Upper lobe of left lung (tissue), 6 donors: ENCODE measurements around the gene DGKB. TPM values are rescaled to one million over a fixed set of nuclear protein-coding genes. Genes with fewer than 3 reads are reported as not detected.

ENCODE experiments used
- ATAC-seq, 2 donors: fragments of 200-7000 bp; cut with Tn5 transposase; one replicate each; pipeline ENCODE4 v1.9.1; 2022; ENCODE audit warnings: mild to moderate bottlenecking in 2 of 2, moderate library complexity in 2 of 2; ENCODE audit not compliant: low FRiP score in 2 of 2
- DNase-seq, 2 donors: peaks; one replicate each; pipeline ENCODE4 v3.0.0-alpha.2; 2019 to 2020
- H3K27ac ChIP-seq, 4 donors: fragments of 200-600 bp; sonication (generic); one replicate each; pipeline ENCODE4 v1.5.1; 2016 to 2019
- H3K27me3 ChIP-seq, 4 donors: fragments of 200-600 bp; sonication (generic); one replicate each; pipeline ENCODE4 v1.5.1; 2017 to 2019
- H3K36me3 ChIP-seq, 4 donors: fragments of 200-600 bp; sonication (generic); one replicate each; pipeline ENCODE4 v1.5.1; 2016 to 2019
- H3K4me1 ChIP-seq, 4 donors: fragments of 200-600 bp; sonication (generic); one replicate each; pipeline ENCODE4 v1.5.1; 2018 to 2019
- H3K4me3 ChIP-seq, 4 donors: fragments of 200-600 bp; sonication (generic); one replicate each; pipeline ENCODE4 v1.5.1; 2017 to 2019; ENCODE audit warnings: mild to moderate bottlenecking in 2 of 4, moderate library complexity in 1 of 4
- H3K9me3 ChIP-seq, 4 donors: fragments of 200-600 bp; sonication (generic); one replicate each; pipeline ENCODE4 v1.5.1; 2018 to 2019
- EP300 ChIP-seq, 4 donors: sonication (generic); formaldehyde crosslinking; IDR thresholded peaks; one replicate each; pipeline ENCODE4 v1.5.1; 2017; ENCODE audit warnings: antibody characterized with exemption in 4 of 4, control low read depth in 2 of 4
- POLR2A ChIP-seq, 4 donors: fragments of 450-650 bp; IDR thresholded peaks; one replicate each; pipeline ENCODE4 v1.5.1; 2016 to 2017; ENCODE audit warnings: antibody characterized with exemption in 4 of 4, mild to moderate bottlenecking in 2 of 4
- POLR2AphosphoS5 ChIP-seq, 2 donors: sonication (generic); formaldehyde crosslinking; IDR thresholded peaks; one replicate each; pipeline ENCODE4 v1.5.1; 2017; ENCODE audit warnings: antibody characterized with exemption in 2 of 2
- WGBS, 2 donors: methylation state at CpG; one replicate each; pipeline ENCODE4 v1.1.5; 2017 to 2018; 5-methylcytosine and 5-hydroxymethylcytosine counted together
- total RNA-seq, 6 donors: library from RNA; depleted of rRNA in 4 of 6; stranded (reverse); fragments of >200 nt in 4 of 6; gene quantifications; one replicate each; pipeline versions ENCODE4 v1.1.0 to v1.2.1, GENCODE V29; 2016 to 2021
- TF ChIP-seq, protein P1 (sequence below), 6 experiments: fragments of 450-650 bp in 4 of 6; fragments of 200-600 bp in 2 of 6; sonication (generic) in 2 of 6; IDR thresholded peaks; one replicate each; pipeline ENCODE4 v1.5.1; 2016 to 2019; ENCODE audit warnings: antibody characterized with exemption in 6 of 6
- donor health status: DM: no; HTN: no; CAD: no; lungs with moderate emphysema.
- donor health status: DM: no; HTN: yes; CAD: no; lungs with severe emphysema.

DGKB gene
- total RNA-seq, 6 donors from 2014 or later, result 0.09 to 0.30 (median 0.30) TPM; not detected in 3

DNA sequence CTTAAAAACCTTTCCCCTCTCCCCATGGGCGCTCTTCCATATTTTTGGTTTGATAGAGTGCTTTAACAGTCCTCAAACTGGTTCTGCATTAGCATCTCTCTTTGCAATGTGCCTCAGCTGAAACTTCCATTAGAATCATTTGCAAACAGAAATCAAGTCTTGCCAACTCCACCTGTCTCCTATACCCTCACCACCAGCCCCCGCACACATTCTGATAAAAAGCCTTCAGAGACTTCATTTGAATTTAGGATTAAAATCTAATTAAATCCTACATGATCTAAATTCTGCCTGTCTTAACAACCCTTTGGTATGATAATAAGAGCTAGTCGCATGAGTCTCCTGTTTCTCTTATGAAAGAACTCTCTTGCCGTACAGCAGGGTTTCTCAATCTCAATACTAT, 528.2 kb downstream of the DGKB start:
- DNase-seq, result no peak
- 88 to 91% methylated on average over 4 of the region's 4 CpGs for WGBS, 2 donors
- Histone ChIP-seq H3K4me3 (no peak overlapping the region), H3K9me3 (no peaks in the 10 kb centered on the region), H3K27ac (no peak overlapping the region), H3K4me1 (no peaks in the 10 kb centered on the region), H3K27me3 (no peaks in the 10 kb centered on the region), H3K36me3 (no peaks in the 10 kb centered on the region)
- TF ChIP-seq EP300 (IDR thresholded peaks at IDR 0.05) (no peak), POLR2AphosphoS5 (IDR thresholded peaks at IDR 0.05) (no peak)
- no peak for ATAC-seq

DNA sequence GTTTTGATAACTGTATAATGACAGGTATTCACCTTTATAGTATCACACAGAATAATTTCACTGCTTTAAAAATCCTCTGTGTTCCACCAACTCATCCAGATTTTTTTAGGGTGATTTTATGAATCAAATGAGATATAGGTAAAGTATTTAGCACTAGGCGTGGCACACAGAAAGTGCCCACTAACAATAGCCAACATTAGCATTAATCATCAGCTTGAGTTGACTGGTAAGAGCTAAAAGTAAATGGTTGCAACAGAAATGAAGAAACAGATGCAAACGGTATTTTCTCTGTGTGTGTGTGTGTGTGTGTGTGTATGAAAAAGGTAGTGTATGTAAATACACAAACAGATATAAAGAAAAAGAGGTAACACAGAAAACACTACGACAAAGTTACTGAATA, 534.3 kb downstream of the DGKB start:
- WGBS, 2 donors, result 79 to 85% methylated on average over 3 of the region's 3 CpGs
- Histone ChIP-seq H3K36me3 (no peaks in the 10 kb centered on the region), H3K27me3 (no peaks in the 10 kb centered on the region), H3K4me1 (no peaks in the 10 kb centered on the region), H3K27ac (no peak overlapping the region), H3K4me3 (no peak overlapping the region), H3K9me3 (no peaks in the 10 kb centered on the region)
- ATAC-seq (no peak), DNase-seq (no peak)
- no peak for TF ChIP-seq EP300 (IDR thresholded peaks at IDR 0.05)
- TF ChIP-seq, protein P1, sequence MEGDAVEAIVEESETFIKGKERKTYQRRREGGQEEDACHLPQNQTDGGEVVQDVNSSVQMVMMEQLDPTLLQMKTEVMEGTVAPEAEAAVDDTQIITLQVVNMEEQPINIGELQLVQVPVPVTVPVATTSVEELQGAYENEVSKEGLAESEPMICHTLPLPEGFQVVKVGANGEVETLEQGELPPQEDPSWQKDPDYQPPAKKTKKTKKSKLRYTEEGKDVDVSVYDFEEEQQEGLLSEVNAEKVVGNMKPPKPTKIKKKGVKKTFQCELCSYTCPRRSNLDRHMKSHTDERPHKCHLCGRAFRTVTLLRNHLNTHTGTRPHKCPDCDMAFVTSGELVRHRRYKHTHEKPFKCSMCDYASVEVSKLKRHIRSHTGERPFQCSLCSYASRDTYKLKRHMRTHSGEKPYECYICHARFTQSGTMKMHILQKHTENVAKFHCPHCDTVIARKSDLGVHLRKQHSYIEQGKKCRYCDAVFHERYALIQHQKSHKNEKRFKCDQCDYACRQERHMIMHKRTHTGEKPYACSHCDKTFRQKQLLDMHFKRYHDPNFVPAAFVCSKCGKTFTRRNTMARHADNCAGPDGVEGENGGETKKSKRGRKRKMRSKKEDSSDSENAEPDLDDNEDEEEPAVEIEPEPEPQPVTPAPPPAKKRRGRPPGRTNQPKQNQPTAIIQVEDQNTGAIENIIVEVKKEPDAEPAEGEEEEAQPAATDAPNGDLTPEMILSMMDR (IDR thresholded peaks at IDR 0.05), result no peak
- TF ChIP-seq POLR2AphosphoS5 (IDR thresholded peaks at IDR 0.05), result no peak
- TF ChIP-seq POLR2A (IDR thresholded peaks at IDR 0.05), result no peak

DNA sequence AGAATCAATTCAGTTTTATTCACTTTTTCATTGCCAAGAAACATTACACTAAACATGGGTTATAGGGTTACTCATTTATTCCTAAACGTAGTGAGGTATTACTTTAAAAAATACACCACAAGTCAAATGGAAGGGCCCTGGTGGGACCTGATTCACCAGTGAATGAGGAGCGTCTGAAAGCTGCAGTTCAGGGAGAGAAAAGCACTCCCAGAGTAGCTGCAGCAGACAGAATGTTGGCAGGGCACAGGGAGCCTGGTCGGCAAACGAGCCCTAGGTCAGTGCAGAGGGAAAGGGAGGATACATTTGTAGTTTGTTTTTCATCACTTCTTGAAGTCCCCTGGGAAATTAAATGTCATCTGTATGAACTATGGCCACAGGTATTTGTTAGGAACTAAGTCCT, 551.4 kb downstream of the DGKB start:
- TF ChIP-seq, protein P1 (IDR thresholded peaks at IDR 0.05), result no peak
- TF ChIP-seq POLR2A (IDR thresholded peaks at IDR 0.05), result no peak
- no peak for TF ChIP-seq POLR2AphosphoS5 (IDR thresholded peaks at IDR 0.05)
- no peak overlapping the region for H3K4me3 ChIP-seq
- ATAC-seq (no peak), DNase-seq (no peak)
- no peaks in the 10 kb centered on the region for H3K27me3 ChIP-seq
- 50 to 57% methylated on average over 4 of the region's 4 CpGs for WGBS, 2 donors
- H3K9me3 ChIP-seq, result no peaks in the 10 kb centered on the region
- H3K36me3 ChIP-seq, result no peaks in the 10 kb centered on the region
- H3K27ac ChIP-seq, result no peak overlapping the region
- H3K4me1 ChIP-seq, result no peaks in the 10 kb centered on the region

DNA sequence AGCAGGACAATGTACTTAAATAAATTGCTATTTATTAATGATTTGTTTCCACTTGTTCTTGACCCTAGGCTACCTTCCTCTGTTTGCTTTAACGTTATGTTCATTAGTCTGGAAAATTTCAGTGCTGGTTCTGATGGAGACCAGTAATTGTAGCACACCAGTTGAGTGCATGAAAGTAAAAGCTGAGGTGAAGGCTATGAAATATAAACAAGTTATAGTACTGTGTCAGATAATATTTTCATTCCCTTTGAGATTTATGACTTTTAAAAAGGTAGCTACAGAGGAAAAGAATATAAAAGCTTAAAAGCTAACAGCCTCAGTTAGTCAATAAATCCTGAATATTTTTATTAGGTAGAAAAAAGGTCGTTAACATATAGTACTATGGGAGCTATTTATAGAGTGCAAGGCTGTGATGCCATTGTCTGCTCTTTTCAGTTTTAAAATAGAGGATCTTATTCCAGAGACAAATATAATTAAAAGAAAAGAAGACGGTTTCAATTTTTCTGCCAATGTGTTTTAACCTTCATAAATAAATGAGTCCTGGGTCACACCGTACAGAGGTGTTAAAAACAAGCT, 561.3 kb downstream of the DGKB start:
- Histone ChIP-seq H3K4me3 (no peak overlapping the region), H3K36me3 (no peaks in the 10 kb centered on the region), H3K27ac (no peak overlapping the region), H3K9me3 (no peaks in the 10 kb centered on the region), H3K4me1 (no peaks in the 10 kb centered on the region), H3K27me3 (no peaks in the 10 kb centered on the region)
- no peak for ATAC-seq
- DNase-seq, result no peak
- 60 to 63% methylated on average over 4 of the region's 4 CpGs for WGBS, 2 donors
- TF ChIP-seq POLR2AphosphoS5 (IDR thresholded peaks at IDR 0.05) (no peak), EP300 (IDR thresholded peaks at IDR 0.05) (no peak), POLR2A (IDR thresholded peaks at IDR 0.05) (no peak)
- TF ChIP-seq, protein P1 (IDR thresholded peaks at IDR 0.05), result no peak

DNA sequence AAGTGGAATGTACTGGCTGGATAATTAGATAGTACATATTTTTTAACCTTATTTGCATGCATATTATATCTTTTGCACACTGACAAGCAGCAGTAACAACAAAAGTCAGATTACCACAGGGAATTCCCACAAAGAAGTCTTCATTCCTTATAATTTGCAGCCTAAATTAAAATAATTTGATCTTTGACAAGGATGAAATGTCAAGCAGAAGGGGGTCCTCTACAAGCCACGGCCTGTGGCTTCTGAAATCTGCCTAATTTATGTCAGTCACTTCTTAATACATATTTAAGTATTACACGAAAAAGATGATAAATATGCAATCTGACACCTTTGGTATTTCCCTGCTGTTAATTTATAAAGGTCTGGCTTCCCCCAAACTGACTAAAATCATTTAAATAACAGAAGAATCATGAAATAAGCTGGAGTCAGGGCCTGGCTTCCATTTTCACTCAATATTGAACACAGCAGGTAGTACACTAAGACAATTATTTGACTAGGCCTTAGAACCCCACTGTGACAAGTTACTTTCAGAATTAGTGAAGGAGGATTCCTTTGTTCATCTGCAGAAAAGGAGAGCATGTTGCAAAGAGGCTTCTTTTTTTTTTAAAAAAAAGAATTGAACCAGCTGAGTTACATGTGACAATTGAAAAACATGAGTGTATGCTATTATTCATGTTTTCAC, 562.0 kb downstream of the DGKB start:
- Histone ChIP-seq H3K9me3 (no peaks in the 10 kb centered on the region), H3K27ac (no peak overlapping the region), H3K27me3 (no peaks in the 10 kb centered on the region), H3K4me3 (no peak overlapping the region), H3K36me3 (no peaks in the 10 kb centered on the region), H3K4me1 (no peaks in the 10 kb centered on the region)
- DNase-seq (no peak), ATAC-seq (no peak)
- TF ChIP-seq, protein P1 (IDR thresholded peaks at IDR 0.05), result no peak
- TF ChIP-seq POLR2A (IDR thresholded peaks at IDR 0.05), result no peak
- TF ChIP-seq POLR2AphosphoS5 (IDR thresholded peaks at IDR 0.05), result no peak
- TF ChIP-seq EP300 (IDR thresholded peaks at IDR 0.05), result no peak
- 43 to 67% methylated on average over 2 of the region's 2 CpGs for whole genome bisulfite sequencing, 2 donors
